GM18861 (cell line): ENCODE results near the gene TRIM27.
A peak's percentile ranks its signal among the peaks of the same experiment; 100 is the strongest.
"Not testable (repeated sequence)": the region's sequence is repeated elsewhere in the genome, so short reads cannot be mapped to it uniquely, and the experiment has no call there.

Source experiments
- ATAC-seq: cut with Tn5 transposase; IDR thresholded peaks from one replicate; pipeline ENCODE4 v1.9.1; 2021; ENCODE audit not compliant: unreplicated experiment

The TRIM27 gene, protein sequence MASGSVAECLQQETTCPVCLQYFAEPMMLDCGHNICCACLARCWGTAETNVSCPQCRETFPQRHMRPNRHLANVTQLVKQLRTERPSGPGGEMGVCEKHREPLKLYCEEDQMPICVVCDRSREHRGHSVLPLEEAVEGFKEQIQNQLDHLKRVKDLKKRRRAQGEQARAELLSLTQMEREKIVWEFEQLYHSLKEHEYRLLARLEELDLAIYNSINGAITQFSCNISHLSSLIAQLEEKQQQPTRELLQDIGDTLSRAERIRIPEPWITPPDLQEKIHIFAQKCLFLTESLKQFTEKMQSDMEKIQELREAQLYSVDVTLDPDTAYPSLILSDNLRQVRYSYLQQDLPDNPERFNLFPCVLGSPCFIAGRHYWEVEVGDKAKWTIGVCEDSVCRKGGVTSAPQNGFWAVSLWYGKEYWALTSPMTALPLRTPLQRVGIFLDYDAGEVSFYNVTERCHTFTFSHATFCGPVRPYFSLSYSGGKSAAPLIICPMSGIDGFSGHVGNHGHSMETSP

DNA sequence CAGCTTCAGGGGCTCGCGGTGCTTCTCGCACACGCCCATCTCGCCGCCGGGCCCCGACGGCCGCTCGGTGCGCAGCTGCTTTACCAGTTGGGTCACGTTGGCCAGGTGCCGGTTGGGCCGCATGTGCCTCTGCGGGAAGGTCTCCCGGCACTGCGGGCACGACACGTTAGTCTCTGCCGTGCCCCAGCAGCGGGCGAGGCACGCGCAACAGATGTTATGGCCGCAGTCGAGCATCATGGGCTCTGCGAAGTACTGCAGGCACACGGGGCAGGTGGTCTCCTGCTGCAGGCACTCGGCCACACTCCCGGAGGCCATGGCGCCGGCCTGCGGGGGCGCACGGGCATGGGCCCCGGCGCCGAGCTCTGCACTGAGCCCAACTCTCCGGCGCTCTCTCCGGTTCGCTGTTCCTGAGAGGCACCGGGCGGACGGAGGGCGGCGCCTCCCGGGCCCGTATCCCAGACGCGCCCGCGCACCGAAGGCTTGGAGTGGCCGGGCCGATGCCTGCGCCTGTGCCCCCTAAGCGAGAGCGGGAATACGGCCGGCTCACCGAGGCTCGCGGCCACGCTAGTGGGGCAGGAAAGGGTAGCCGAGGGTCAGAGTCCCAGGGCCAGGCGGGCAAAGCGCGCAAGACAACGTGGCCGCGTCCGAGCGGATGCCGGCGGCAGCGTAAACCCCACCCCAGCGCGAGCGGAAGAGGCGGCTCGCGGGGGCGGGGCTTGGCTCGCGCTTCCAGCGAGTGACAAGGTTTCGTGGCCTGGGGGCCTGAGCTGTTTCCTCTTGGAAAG, at the start of gene TRIM27:
TRIM27 (minus strand) TSS at position 668 of the 785 bp plus-strand sequence; CDS start at position 315, 353 bp downstream.
- peak; percentile 77 for ATAC-seq

DNA sequence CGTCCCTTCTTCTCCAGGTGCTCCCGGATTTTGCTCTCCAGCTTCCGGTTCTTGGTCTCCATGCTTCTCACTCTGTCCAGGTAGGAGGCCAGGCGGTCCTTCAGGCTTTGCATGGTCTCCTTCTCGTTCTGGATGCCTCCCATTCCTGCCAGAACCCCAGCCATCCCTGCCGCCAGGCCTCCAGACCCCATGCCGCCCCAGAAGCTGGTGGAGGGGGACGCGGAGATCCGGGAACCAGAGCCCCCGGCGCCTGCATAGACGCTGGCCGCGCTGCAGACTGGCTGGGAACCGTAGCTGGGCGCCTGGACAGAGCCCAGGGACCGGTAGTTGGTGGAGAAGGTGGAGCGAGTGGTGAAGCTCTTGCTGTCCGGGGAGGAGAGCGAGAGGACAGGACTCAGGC, 46.3 kb upstream of the TRIM27 start:
- ATAC-seq = not testable (repeated sequence)

DNA sequence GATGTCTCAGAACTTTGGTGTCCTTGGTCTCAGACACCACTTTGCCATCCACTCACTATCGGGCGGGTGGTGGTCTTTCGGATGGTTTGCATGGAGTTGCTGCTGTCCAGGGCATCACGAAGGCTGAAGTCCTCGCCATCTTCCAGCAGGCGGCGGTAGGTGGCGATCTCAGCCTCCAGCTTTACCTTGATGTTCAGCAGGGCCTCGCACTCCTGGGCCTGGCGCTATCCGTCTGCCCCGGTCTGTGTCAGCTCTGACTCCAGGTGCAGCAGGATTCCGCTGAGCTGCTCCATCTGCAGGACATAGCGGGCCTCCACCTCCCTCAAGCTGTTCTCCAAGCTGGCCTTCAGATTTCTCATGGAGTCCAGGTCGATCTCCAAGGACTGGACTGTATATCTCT, 45.3 kb upstream of the TRIM27 start:
- ATAC-seq = no peak

DNA sequence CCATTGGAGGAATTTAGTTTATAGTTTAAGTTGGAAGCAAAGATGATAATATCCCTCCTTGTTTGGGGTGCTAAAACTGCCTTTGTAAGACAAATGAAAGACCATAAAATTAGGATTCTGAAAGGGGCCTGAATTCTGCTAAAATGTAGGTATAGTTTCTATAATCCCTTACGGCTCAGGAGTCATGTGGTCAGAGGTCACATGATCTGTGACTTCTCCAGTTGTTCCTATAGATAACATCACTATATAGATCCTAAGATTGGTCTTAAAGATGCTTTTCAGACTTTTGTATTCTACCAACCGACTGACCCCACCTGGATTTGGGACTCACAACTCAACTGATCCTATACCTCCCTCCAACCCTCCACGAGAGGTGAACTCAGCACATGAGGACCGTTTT, 44.7 kb upstream of the TRIM27 start:
- ATAC-seq = no peak

DNA sequence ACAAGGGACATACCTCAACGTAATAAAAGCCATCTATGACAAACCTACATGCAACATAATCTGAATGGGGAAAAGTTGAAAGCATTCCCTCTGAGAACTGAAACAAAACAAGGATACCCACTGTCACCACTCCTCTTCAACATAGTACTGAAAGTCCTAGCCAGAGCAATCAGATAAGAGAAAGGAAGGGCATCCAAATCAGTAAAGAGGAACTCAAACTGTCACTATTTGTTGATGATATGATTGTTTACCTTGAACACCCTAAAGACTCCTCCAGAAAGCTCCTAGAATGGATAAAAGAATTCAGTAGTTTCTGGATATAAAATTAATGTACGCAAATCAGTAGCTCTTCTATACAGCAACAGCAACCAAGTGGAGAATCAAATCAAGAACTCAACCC, 41.9 kb upstream of the TRIM27 start:
- ATAC-seq = no peak

DNA sequence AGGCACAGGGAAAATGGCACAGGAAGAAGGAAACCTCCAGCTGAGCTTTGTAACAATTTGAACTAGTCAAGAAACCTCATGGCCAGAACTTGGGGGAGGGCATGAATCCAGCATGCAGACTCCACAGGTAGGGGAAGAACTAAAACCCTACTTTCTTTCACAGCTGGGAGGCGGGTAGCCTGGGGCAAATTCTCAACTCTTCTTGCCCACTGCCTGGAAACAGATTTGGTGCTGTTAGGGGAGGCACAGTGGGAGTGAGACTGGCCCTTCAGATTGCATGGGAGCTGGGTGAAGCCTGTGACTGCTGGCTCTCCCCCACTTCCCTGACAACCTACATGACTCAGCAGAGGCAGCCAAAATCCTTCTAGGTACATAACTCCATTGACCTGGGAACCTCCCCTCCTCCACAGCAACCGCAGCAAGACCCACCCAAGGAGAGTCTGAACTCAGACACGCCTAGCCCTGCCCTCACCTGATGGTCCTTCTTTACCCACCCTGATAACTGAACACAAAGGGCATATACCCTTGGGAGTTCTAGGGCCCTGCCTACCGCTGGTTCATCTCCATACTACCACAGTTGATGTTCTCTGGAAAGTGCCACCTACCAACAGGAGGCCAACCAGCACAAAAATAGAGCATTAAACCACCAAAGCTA, 37.2 kb upstream of the TRIM27 start:
- no peak for ATAC-seq

DNA sequence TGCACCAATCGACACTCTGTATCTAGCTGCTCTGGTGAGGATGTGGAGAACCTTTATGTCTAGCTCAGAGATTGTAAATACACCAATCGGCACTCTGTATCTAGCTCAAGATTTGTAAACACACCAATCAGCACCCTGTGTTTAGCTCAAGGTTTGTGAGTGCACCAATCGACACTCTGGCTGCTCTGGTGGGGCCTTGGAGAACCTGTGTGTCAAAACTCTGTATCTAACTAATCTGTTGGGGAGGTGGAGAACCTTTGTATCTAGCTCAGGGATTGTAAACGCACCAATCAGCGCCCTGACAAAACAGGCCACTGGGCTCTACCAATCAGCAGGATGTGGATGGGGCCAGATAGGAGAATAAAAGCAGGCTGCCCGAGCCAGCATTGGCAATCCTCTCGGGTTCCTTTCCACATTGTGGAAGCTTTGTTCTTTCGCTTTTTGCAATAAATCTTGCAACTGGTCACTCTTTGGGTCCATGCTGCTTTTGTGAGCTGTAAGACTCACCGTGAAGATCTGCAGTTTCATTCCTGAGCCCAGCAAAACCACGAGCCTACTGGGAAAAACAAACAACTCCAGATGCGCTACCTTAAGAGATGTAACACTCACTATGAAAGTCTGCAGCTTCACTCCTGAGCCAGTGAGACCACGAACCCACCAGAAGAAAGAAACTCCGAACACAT, 34.9 kb upstream of the TRIM27 start:
- ATAC-seq = not testable (repeated sequence)

DNA sequence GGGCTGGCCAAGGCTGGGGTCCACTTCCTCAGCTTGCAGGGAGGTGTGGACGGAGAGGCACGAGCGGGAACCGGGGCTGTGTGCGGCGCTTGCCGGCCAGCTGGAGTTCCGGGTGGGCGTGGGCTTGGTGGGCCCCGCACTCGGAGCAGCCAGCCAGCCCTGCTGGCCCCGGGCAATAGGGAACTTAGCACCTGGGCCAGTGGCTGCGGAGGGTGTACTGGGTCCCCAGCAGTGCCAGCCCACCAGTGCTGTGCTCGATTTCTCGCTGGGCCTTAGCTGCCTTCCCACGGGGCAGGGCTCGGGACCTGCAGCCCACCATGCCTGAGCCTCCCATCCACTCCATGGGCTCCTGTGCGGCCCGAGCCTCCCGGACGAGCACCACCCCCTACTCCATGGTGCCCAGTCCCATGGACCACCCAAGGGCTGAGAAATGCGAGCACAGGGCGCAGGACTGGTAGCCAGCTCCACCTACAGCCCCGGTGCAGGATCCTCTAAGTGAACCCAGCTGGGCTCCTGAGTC, 34.1 kb upstream of the TRIM27 start:
- not testable (repeated sequence) for ATAC-seq

DNA sequence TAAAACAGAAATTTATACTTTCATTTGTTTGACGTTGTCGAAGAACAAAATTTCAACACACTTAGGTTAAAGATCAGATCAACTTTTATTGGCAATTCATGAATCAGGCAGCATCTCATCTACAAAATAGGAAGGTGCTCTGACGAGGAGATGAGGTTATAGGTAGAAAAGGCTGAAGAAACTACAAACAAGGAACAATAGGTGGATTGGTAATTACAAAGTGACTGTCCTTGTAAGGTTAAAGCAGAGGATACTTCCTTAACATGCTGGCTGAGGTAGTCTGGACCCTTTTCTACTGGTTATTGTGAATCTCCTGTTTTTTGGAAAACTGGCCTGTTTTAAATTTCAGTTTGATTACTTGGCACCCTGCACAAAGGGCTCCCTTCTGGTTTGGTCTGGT, 32.5 kb upstream of the TRIM27 start:
- ATAC-seq = no peak

DNA sequence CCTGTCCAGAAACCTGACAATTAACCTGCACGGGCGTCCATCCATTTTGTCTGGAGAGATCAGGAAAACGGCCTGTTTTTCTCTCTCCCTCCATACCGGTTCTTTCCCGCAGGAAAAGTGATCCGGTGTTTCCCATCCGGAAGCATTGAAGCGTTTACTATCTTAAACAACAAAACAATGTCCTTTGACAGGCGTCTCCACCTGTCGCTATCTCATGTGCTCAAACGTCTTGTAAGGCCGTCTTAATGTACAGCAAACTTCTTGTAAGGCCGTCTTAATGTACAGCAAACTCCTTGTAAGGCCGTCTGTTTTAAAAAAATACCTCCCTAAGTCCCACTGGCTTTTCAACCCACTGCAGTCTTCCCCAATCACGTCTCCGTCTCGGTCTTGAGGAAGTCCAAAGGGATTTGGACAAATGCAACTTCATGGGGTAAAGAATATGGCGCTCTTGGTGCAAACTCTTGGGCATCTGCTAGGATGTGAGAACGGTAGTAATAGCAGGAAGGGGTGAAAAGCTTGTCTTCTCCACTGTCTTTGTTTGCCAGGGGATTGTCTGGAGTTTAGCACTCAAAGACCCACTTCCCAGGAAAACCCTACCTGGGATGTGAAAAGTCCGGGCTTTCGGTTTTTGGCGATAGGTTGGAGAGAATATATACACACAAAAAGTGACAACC, 29.9 kb upstream of the TRIM27 start:
- ATAC-seq = no peak

DNA sequence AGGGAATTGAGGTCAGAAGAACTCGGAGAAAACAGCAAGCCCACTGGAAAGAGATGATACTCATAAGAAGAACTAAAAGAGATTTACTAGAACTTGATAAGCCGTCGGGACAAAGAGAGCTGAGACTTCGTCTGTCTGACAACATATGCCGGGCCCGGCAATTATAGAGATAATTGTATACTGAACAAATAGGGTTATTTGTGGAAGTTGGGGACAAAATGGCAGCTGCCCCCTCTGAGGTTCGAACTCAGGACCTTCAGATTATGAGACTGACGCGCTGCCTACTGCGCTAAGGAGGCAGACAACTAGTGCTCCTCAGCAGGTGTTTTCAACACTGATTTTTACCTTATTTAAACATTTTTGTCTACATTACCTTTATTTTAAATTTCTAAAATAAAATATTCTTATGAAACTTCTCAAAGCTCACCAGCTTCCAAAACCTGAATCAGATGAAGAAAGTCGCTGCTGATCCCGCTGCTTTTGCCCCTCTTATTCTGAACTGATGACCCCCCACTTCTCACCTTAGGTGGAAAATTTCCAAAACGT, 29.3 kb upstream of the TRIM27 start:
- no peak for ATAC-seq

DNA sequence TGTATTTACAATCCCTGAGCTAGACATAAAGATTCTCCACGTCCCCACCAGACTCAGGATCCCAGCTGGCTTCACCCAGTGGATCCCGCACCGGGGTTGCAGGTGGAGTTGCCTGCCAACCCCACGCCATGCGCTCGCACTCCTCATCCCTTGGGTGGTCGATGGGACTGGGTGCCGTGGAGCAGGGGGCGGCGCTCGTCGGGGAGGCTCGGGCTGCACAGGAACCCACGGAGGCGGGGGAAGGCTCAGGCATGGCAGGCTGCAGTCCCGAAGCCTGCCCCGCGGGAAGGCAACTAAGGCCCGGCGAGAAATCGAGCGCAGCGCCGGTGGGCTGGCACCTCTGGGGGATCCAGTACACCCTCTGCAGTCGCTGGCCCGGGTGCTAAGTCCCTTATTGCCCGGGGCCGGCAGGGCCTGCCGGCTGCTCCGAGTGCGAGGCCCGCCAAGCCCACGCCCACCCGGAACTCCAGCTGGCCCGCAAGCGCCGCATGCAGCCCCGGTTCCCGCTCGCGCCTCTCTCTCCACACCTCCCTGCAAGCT, 25.9 kb upstream of the TRIM27 start:
- ATAC-seq = not testable (repeated sequence)

DNA sequence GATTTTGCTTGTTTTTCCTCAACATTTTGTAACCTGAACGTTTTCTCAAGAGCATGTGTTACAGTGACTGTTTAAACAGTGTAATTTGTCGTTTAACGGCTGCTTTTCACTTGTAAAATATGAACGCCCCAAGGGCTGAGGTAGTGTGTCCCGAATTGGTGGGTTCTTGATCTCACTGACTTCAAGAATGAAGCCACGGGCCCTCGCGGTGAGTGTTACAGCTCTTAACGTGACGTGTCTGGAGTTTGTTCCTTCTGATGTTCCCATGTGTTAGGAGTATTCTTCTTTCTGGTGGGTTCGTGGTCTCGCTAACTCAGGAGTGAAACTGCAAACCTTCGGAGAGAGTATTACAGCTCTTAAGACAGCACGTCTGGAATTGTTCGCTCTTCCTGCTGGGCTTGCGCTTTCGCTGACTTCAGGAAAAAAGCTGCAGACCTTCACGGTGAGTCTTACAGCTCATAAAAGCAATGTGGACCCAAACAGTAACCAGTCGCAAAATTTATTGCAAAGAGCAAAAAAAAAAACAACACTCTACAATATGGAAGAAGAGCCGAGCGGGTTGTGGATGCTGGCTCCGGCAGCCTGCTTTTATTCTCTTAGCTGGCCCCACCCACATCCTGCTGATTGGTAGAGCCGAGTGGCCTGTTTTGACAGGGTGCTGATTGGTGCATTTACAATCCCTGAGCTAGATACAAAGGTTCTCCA, 25.1 kb upstream of the TRIM27 start:
- ATAC-seq = no peak

DNA sequence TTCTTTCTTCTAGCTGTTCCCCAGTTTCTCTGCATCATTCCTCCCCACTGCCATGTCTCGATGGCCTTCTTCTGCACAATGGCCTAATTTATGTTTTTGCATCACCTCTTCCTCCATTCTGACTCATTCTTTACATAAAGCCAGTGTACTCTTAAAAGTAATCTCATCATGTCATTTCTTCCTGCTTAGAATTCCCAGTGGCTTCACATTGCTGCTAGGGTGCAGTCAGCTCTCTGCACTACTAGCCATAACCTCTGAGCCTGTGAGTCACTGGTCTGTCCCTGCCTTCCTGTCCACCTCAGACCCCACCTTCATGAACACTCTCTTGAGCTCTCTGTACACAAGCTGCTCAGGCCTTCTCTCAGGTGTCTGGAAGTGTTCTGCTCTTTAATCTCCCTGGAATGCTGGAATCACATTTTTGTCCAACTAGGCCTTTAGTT, 24.1 kb upstream of the TRIM27 start:
- ATAC-seq = no peak

DNA sequence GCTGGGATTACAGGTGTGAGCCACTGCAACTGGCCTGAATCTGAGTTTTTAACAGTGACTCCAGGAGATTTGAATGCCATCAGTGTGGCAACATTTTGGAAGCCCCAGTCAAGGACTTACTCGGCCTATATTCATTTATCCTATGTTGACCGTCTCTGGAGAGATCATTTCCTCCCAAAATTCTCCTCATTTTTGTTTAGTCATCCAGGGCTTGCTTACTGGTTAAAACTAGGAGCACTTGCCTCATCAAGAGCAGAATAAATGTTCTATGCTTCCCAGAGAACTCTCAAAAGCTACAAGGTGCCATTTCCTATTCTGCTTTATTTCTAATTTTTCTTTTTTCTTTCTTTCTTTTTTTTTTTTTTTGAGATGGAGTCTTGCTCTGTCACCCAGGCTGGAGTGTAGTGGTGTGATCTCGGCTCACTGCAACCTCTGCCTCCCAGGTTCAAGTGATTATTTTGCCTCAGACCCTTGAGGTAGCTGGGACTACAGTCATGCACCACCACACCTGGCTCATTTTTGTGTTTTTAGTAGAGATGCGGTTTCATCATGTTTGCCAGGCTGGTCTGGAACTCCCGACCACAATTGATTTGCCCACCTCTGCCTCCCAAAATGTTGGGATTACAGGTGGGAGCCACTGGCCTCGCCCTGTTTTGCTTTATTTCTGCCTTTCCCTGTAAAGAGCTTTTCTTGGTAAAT, 23.4 kb upstream of the TRIM27 start:
- no peak for ATAC-seq

DNA sequence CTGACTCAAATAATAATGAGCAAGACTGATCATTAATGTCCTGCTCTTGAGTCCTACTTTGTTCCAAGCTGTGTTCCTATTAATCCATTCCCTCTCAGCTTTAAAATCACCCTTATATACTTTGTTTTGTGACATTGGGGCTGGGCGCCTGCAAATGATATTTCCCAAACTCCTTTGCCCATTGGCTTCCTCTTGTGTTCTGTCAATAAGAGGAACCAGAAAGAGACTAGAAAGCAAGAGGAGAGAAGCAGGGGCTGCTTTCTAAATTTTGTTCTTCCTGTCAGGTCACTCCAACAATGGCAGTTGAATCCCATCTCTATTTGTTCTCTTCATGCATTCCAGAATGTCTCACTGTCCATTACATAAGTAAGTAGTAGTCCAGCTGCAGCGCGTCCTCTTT, 21.6 kb upstream of the TRIM27 start:
- no peak for ATAC-seq

DNA sequence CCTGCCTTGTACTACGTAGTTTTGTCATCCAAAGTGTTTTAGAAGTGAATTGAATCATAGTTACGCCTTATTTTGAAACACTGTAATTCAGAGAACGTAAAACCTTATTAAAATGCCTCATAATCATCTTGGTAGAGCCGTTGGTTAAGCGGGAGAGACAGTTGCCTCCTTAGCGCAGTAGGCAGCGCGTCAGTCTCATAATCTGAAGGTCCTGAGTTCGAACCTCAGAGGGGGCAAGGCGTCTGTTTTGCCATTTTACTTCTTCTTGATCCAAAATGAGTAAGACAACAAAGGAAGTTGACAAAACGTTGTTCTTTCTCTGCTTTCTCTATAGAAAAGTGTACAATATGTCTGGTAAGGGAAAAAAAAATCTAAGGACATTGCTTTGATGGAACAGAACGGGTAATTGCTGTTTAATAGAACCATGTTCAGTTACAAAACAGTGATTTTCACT, 20.7 kb upstream of the TRIM27 start:
- ATAC-seq = no peak
